Endothelial cell of umbilical vein (primary cell): ENCODE results near the gene LAMTOR5.

Experiments
- CTCF ChIP-seq, 2 donors: IDR thresholded peaks; 1 replicate in 1 of 2; 2 replicates in 1 of 2; pipeline ENCODE4 v1.5.1; 2011; ENCODE audit warnings: low read length in 2 of 2, mild to moderate bottlenecking in 2 of 2, moderate library complexity in 2 of 2, control low read depth in 1 of 2, inconsistent platforms in 1 of 2, low read depth in 1 of 2; ENCODE audit not compliant: insufficient read depth in 1 of 2; ENCODE audit errors: extremely low read depth in 1 of 2
- EZH2 ChIP-seq: IDR thresholded peaks from 2 replicates; pipeline ENCODE4 v1.6.1; 2012; ENCODE audit warnings: borderline replicate concordance, low read depth, mild to moderate bottlenecking, moderate library complexity, low read length, inconsistent platforms; ENCODE audit not compliant: severe bottlenecking
- GATA2 ChIP-seq: IDR thresholded peaks from 2 replicates; pipeline ENCODE4 v1.7.0; 2011; ENCODE audit warnings: low read depth, mild to moderate bottlenecking, moderate library complexity, mixed read lengths, low read length; ENCODE audit not compliant: insufficient read length, insufficient read depth
- MAX ChIP-seq: IDR thresholded peaks from 2 replicates; pipeline ENCODE4 v1.6.1; 2011; ENCODE audit not compliant: insufficient read depth, insufficient read length
- POLR2A ChIP-seq: IDR thresholded peaks from 2 replicates; pipeline ENCODE4 v1.6.1; 2012; ENCODE audit warnings: low read depth, mild to moderate bottlenecking, control low read depth, low read length
- POLR2AphosphoS5 ChIP-seq: IDR thresholded peaks from 2 replicates; pipeline ENCODE4 v1.6.1; 2012; ENCODE audit warnings: low read depth, mild to moderate bottlenecking, control low read depth, low read length, moderate library complexity; ENCODE audit not compliant: insufficient read depth

GRCh38 chr1:110361856-110362255, 45.6 kb downstream of the LAMTOR5 start:
- TF ChIP-seq CTCF (IDR thresholded peaks at IDR 0.05; ENCODE audit: extremely low read depth in 1 of 2, insufficient read depth in 1 of 2, low read depth in 1 of 2, low read length in 2 of 2) (no peak), POLR2A (no peak), MAX (no peak), GATA2 (no peak), POLR2AphosphoS5 (no peak), EZH2 (no peak)
